Inferior parietal cortex (tissue), 1 donor: Measurements from ENCODE around the gene GRIP2.

Source experiments
- DNase-seq: peaks from one replicate; pipeline ENCODE4 v3.0.0-alpha.2; 2016; ENCODE audit errors: extremely low spot score

The GRIP2 gene

GRCh38 chr3:14485981-14486380 is 54.2 kb downstream of the GRIP2 start:
- no peak for DNase-seq

GRCh38 chr3:14484741-14485140 is 55.4 kb downstream of the GRIP2 start:
- DNase-seq = no peak

- DNase-seq = no peak
Observed at GRCh38 chr3:14483286-14483685, 56.9 kb downstream of the GRIP2 start.

- no peak for DNase-seq
Observed at GRCh38 chr3:14482271-14482721, 57.8 kb downstream of the GRIP2 start.

- no peak for DNase-seq
Observed at GRCh38 chr3:14481646-14482036, 58.5 kb downstream of the GRIP2 start.

DNA sequence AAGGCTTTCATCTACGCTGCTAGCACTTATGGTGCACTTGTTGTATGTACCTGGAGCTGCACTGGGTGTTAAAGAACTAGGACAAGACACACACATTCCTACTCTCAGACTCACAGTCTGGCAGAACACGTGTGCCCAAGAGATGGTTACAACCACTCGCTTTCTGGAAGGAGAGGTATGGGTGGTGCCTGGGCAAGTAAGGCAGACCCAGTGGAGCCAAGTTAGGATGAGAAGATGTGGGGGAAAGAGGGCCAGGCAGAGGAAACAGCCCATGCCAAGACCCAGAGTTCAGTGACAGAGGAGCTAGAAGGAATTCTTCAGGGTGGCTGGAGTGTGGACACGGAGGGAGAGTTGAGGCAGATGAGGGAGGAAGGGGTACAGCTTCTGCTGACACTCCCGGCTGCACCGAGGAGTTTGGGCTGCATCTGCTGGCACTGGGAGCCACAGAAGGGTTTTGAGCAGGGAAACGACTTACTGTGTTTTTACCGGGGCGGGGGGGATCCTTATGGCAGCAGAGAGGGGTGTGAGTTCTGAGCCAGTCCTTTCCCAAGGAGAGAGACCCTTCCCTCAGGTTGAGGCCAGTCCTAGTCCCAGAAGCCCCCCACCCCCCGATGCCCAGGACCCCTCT is 59.0 kb downstream of the GRIP2 start:
- no peak for DNase-seq

GRCh38 chr3:14480207-14481017 is 59.7 kb downstream of the GRIP2 start:
- DNase-seq = no peak

GRCh38 chr3:14479591-14479990 is 60.6 kb downstream of the GRIP2 start:
- DNase-seq = no peak

GRCh38 chr3:14478956-14479550 is 61.1 kb downstream of the GRIP2 start:
- DNase-seq = no peak

DNA sequence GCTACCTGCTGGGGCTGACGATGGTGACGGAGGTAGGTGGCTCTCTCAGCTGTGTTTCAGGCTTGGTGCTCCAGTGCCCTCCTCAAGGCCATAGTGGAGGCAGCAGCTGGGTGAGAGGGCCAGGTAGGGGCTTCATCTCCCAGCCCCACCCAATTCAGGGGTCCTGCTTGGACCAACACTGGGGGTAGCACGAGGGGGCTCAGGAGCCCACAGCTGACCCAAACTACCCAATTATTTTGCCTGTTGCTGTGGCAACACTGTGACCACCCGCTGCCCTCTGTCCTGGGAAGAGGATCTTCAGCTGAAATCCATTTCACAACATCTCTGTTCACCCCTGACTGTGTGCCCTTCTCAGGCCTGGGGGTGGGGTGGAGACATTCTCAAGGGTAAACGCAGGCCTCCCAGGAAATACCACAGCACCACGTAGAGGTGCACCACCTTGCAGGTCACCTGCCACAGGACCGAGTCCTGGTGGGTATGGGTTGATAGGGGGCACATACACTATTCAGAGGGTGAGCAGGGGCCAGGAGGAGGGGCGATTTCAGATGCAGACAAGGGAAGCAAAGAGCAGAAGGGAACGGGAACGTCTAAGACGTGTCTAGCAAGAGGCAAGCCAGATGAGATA is 62.7 kb downstream of the GRIP2 start:
- DNase-seq = no peak

DNA sequence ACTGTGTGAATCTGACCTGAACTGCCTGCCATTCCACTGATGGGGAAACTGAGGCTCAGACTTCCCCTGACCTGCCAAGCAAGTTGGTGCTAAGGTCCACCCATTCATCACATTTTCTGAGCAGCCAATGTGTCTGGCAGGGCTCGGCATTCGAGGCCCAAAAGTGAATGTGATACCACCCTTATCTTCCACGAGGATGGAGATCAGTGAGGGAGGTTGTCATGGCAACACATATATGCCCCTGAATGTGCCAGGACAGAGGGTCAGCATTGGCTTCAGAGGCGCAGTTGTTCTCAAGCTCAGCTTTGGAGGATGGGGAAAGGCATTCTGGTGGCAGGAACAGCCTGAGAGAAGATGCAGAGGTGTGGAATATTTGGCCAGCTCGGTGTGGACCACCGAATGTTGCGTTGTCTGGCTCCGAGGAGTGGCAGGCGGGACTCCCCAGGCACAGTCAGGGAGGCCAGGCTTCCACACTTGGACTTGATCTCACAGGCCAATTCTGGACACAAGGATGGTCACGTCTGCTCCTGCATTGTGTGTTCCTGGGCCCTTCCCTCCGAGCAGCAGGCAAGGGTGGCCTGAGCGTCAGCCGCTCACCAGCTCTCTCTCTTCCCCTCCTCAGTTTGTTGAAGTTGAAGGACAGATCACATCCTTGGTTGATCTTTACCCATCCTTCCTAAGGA is 63.4 kb downstream of the GRIP2 start:
- no peak for DNase-seq

- DNase-seq = no peak
Observed at GRCh38 chr3:14475621-14476020, 64.5 kb downstream of the GRIP2 start.

GRCh38 chr3:14474363-14475081 is 65.6 kb downstream of the GRIP2 start:
- DNase-seq = no peak

DNA sequence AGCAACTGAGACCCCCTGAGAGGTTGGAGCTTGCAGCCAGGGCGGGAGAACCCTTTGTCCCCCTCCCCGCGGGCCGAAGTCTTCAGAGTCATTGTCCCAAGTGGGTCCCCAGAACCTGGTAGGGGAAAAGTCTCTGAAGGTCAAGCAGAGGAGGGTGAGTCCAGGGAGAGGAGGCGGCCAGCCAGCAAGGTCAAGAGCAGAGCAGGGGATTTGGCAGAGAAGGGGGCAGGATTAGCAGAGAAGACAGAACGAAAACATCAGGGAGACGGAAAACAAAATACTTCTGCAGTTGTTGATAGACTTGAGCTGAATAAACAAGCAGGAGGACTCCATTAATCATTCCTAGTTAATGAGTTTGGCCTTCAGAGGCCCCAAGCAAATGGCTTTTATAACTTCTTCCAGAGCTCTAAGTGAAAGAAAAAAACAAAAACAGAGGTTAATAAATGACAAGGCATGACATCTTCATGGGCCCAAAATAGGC is 66.7 kb downstream of the GRIP2 start:
- DNase-seq = no peak

GRCh38 chr3:14472471-14473351 is 67.4 kb downstream of the GRIP2 start:
- DNase-seq = no peak

DNA sequence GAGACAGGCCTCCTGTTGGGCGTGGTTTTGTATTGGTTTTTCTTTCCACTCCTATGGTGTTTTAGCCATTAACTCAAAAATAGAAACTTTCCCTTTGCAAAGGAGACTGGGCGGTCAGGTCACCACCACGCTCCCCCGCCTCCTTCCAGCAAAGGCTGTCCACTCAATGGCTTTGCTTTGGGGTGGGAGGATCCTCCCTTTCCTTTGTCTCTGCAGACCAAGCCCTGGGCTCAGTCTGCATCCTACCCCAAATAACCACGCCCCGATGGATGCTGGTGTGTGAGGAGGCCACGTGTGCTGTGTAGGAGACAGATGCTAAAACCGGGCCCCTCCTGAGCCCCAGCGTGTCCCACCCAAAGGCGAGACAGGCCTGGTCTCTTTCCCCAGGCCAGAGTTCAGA is 68.5 kb downstream of the GRIP2 start:
- DNase-seq = no peak

DNA sequence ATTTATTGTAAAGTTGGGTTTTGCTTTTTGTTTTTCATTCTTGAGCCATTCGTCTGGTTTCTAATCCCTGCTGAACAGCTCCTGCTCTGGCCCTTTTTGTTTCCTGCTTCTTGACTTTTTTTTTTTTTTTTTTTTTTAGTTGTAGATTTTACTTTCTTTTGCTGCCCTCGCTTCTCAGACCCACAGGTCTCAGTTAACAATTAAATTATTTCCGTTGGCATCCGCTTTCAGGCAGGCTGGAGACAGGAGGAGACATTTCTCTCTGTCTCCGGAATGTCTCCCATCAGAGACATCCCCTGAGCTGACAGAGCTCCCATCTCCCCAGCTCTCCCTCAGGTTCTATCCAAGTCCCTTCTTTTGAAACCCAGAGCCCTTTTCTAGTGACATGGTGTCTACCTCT is 69.1 kb downstream of the GRIP2 start:
- DNase-seq = no peak

GRCh38 chr3:14470461-14470860 is 69.7 kb downstream of the GRIP2 start:
- DNase-seq = no peak

- no peak for DNase-seq
Observed at GRCh38 chr3:14468621-14468981, 71.5 kb downstream of the GRIP2 start.
